Measurements from ENCODE around the gene SPINDOC. TPM values are rescaled to one million over a fixed set of nuclear protein-coding genes. Genes with fewer than 3 reads are reported as not detected.
"Not testable (repeated sequence)": the region's sequence is repeated elsewhere in the genome, so short reads cannot be mapped to it uniquely, and the experiment has no call there.

Gene SPINDOC, protein sequence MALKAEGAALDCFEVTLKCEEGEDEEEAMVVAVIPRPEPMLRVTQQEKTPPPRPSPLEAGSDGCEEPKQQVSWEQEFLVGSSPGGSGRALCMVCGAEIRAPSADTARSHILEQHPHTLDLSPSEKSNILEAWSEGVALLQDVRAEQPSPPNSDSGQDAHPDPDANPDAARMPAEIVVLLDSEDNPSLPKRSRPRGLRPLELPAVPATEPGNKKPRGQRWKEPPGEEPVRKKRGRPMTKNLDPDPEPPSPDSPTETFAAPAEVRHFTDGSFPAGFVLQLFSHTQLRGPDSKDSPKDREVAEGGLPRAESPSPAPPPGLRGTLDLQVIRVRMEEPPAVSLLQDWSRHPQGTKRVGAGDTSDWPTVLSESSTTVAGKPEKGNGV
- 59.1 and 74.8 TPM in 2 replicates for polyA plus RNA-seq (2014; cell fraction: cytosol; rRNA removed)
- polyA plus RNA-seq (2014; cell fraction: nucleus; rRNA removed): 37.1 and 53.8 TPM in 2 replicates

- peak; percentile 71 for DNase-seq (ENCODE audit: low spot score)
Observed at GRCh38 chr11:63813035-63813562, at the start of gene SPINDOC. Gene SPINDOC (plus strand): TSS chr11:63813456. CDS start chr11:63813687, 231 bp downstream.

DNA sequence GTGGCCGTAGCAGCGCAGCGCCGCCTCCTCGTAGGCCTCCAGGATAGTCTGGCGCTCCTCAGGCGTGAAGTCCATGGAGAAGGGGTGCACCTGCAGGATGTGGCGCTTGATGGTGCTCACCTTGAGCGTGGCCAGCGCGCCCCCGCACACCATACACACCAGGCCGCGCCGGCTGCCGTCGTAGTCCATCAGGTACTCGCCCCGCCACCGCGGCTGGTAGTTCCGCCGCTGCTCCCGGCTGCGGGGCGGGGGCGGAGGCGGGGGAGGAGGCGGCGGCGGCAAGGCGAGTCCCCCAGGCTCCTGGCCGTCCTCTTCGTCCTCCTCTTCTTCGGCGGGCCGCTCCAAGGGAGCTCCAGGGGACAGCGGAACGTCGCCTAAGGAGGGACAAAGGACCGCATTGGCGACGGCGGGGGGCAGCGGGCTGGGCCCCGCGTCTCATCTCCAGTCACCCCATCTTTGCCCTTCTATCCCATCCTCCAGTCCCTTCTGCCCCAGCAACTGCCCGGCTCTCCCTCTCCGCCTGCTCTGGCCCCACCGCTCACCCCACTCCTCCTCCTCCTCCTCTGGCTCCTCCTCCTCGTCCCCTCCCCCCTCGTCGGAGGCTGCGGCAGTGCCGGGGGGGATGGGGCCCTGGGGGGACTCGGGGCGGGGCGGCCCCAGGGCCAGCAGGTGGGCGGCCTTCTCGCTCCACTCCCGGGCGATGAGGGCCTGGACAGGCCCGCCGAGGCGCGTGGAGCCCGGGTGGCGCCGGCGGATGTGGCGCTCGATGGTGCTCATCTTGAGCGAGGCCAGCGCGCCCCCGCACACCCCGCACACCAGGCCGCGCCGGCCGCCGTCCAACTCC is 49.5 kb upstream of the SPINDOC start:
- DNase-seq (ENCODE audit: low spot score): no peak

GRCh38 chr11:63764340-63764678 is 48.9 kb upstream of the SPINDOC start:
- no peak for DNase-seq (ENCODE audit: low spot score)

GRCh38 chr11:63764679-63765647 is 48.3 kb upstream of the SPINDOC start:
- DNase-seq (ENCODE audit: low spot score): no peak

DNA sequence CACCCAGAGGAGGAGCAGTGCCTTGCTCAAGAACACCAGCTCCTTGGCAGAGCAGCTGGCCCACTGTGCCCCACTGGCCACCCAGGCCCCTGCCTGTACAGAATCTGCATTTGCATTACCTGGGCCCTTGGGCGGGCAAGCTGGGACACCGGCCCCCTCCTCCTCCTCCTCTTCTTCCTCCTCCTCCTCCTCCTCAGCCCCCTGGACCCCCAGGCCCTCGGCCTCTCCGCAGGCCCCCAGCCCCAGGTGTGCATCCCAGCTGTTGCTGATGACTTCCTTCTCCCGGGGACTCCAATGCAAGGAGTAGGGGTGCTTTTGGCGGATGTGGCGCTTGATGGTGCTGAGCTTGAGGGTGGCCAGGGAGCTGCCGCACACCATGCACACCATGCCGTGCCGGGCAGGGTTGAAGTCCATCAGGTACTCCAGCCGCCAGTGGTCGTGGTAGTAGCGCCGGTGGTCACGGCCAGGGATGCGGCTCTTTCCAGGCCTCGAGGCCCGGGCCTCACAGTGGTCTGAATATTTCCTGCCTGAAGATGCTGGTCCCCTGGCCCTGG is 47.5 kb upstream of the SPINDOC start:
- DNase-seq (ENCODE audit: low spot score): no peak

- DNase-seq (ENCODE audit: low spot score): no peak
Observed at GRCh38 chr11:63766531-63767235, 46.6 kb upstream of the SPINDOC start.

GRCh38 chr11:63767267-63767564 is 46.0 kb upstream of the SPINDOC start:
- DNase-seq (ENCODE audit: low spot score): no peak

DNA sequence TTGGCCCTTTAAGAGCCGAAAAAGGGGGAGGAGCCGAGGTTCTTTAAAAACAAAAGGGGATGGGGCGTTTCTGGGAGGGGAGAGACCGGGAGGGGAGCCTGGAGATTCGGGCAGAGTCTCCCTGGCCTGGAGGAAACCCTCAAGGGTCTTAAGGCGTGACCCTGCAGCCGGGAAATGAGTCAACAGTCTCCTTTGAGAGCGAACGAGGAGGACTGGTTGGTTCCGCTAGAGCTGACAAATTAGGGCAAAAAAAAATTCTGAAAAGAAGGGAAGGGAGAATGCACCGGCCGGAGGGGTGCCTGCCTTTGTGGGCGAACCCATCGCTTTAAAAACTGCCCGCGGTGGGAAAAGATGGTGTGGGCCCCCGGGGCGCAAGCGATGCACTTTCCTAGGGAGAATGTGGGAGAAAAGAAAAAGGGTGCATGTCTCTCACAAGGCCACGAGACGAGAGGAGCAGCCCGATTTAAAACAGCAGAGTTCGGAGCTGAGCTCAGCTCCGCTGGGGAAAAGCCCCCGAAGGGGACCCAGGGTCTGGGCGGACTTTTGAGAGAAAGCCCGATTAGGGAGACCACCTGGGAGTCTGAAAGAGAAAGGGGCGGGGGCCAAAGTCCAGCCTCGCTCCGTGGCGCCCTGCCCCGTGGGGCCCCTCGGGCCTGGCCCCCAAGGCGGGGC is 45.6 kb upstream of the SPINDOC start:
- peak; percentile 84 for DNase-seq (ENCODE audit: low spot score)

- peak; percentile 76 for DNase-seq (ENCODE audit: low spot score)
Observed at GRCh38 chr11:63768237-63769041, 44.8 kb upstream of the SPINDOC start, which contains the start of gene ZFTA. Gene ZFTA (minus strand): TSS chr11:63768775. CDS start chr11:63768622, 153 bp downstream.

DNA sequence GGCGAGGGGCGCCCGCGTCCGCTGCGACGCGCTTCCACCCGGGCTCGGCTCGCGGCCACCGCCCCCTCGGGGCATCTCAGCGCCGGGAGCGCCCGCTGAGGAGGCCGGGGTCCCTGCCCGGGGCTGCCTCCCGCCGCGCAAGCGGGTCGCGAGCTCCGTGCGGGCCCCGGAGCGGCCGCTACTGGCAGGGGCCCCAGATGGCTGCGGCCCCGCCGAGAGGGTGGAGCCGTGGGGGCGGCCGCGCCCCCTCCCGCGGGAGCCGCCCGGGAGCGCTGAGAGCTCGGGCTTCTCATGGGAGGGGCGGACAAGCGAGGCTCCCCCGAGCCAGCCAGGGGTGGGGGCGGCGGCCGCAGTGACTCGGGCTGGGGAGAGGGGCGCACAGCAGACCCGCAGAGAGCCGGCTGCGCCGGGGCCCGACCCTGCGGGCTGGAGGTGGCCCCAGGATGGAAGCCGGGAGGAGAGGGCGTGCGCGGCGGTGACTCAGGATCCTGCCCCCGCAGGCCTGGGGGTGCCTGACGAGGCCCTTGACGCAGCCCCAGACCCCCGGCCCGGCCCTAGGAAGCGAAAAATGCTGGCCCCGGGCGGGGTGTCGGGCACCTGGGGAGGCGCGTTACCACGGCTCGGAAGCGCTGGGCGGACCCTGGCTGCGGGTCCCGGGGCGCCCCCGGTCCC is 44.1 kb upstream of the SPINDOC start:
- no peak for DNase-seq (ENCODE audit: low spot score)

DNA sequence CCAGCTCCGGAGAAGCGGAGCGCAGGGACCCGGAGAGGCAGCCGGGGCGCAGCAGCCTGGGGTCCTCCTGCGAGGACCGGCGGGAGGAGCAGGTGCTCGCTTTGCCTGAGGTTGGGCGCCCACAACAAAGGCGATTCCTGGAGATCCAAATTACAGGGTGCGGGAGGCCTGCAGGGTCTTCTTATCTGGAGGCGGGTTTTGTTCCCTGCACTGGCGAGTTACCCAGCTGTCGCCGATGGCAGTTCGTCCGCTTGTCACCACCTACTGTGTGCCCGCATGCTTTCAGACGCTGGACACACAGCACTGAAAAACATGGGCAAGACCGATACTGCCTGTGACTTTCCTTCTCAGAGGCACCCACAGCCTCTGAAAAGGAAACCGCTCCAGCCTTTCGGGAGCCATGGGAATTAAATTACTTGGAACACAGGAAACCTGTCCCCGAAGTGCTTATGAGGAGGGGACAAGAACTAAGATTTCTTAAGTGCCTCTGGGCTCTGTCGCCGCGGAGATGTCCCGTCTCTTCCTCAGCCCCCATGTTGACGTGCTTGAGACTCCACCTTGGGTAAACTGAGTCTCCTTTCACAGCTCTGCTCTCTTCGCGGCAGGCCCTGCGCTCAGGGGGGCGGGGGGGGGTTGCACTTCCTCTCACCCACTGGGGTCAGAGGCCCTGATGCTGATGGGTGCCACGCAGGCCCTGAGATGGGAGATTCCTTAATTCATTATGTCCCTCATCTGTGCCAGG is 43.4 kb upstream of the SPINDOC start:
- peak; percentile 68 for DNase-seq (ENCODE audit: low spot score)

- DNase-seq (ENCODE audit: low spot score): no peak
Observed at GRCh38 chr11:63770763-63771162, 42.5 kb upstream of the SPINDOC start.

GRCh38 chr11:63771741-63772318 is 41.4 kb upstream of the SPINDOC start:
- DNase-seq (ENCODE audit: low spot score): not testable (repeated sequence)

GRCh38 chr11:63775191-63775590 is 38.1 kb upstream of the SPINDOC start:
- DNase-seq (ENCODE audit: low spot score): no peak

DNA sequence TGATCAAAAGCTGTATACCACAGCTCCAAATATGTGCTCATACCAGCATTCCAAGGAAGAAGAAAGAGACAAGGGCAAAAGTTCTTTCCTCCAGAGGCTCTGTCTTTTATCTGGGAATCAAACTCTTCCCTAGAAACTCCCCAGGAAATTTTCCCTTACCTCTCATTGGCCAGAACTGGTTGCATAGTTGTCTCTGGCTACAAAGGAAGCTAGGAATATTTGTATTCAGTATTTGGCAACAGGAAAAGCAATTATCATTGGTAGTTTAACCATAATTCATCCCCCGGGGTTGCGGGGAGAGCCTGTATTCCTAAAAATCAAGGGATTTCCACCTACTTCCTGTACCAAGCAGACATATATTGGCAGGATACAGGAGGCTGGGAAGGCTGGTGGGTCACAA is 34.2 kb upstream of the SPINDOC start:
- DNase-seq (ENCODE audit: low spot score): no peak

DNA sequence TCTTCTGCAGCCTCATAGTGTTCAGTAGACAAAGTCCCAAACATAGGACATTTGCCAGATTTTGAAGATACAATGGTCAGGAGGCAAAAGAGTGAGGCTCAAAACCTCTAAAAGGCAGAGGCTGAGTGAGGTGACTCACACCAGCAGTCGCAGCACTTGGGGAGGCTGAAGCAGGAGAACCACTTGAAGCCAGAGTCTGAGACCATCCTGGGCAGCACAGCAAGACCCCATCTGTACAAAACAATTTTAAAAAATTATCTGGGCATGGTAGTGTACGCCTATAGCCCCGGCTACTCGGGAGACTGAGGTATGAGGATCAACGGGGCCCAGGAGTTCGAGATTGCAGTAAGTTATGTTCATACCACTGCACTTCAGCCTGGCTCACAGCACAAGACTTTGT is 30.5 kb upstream of the SPINDOC start:
- DNase-seq (ENCODE audit: low spot score): no peak

- DNase-seq (ENCODE audit: low spot score): no peak
Observed at GRCh38 chr11:63783925-63784592, 29.2 kb upstream of the SPINDOC start.

All from SK-N-DZ (cell line).